SHP77 (cell line): ENCODE data around the gene NELFB.
A peak's percentile ranks its signal among the peaks of the same experiment; 100 is the strongest.

Experiments
- DNase-seq, 2 experiments: peaks; one replicate each; lab custom pipeline; 2025; lab: John Stamatoyannopoulos, UW

The NELFB gene

GRCh38 chr9:137254624-137255447, at the start of gene NELFB:
TSS of gene NELFB (plus strand) at chr9:137255327.
- peak; percentile 76 to 79 for DNase-seq

- no peak for DNase-seq
Measured at GRCh38 chr9:137206602-137207001, 48.5 kb upstream of the NELFB start.

- DNase-seq = no peak
Measured at GRCh38 chr9:137211532-137211931, 43.6 kb upstream of the NELFB start.

- no peak for DNase-seq
Measured at GRCh38 chr9:137212520-137212919, 42.6 kb upstream of the NELFB start.

- no peak for DNase-seq
Measured at GRCh38 chr9:137213160-137214060, 41.7 kb upstream of the NELFB start.

GRCh38 chr9:137214620-137215019, 40.5 kb upstream of the NELFB start:
- no peak for DNase-seq

- no peak for DNase-seq
Measured at GRCh38 chr9:137215196-137215986, 39.7 kb upstream of the NELFB start.

GRCh38 chr9:137216188-137216965, 38.8 kb upstream of the NELFB start:
- DNase-seq = no peak

GRCh38 chr9:137217276-137218211, 37.6 kb upstream of the NELFB start:
- DNase-seq = no peak

GRCh38 chr9:137218212-137218753, 36.8 kb upstream of the NELFB start:
- DNase-seq = no peak

- peak in 1 of 2 experiments; percentile 39 for DNase-seq
Measured at GRCh38 chr9:137218754-137219271, 36.3 kb upstream of the NELFB start.

GRCh38 chr9:137219757-137220316, 35.3 kb upstream of the NELFB start:
- no peak for DNase-seq

GRCh38 chr9:137220317-137221094, 34.6 kb upstream of the NELFB start:
- no peak for DNase-seq

GRCh38 chr9:137221095-137221505, 34.0 kb upstream of the NELFB start:
- no peak for DNase-seq

- no peak for DNase-seq
Measured at GRCh38 chr9:137221506-137222111, 33.5 kb upstream of the NELFB start.

- no peak for DNase-seq
Measured at GRCh38 chr9:137222190-137223077, 32.7 kb upstream of the NELFB start, which contains the start of gene RNF208. TSS of gene RNF208 (minus strand) at chr9:137222240. CDS start at chr9:137221212, 1,028 bp downstream.
